Neural cell (in vitro differentiated cells): ENCODE results near the gene SQSTM1. TPM values are rescaled to one million over a fixed set of nuclear protein-coding genes. Genes with fewer than 3 reads are reported as not detected.

Experiments used
- H2AFZ ChIP-seq: fragments of 200-600, 300-800 bp; sonication (generic), shearing (Covaris generic); 2 replicates; pipeline ENCODE4 v1.6.0; 2014; ENCODE audit warnings: low read depth, mild to moderate bottlenecking, antibody characterized with exemption, low read length, moderate library complexity
- H3F3A ChIP-seq: fragments of 200-600 bp; shearing (Covaris generic); 2 replicates; pipeline ENCODE4 v1.6.1; 2016; ENCODE audit warnings: mild to moderate bottlenecking, moderate library complexity, mixed read lengths, antibody characterized with exemption, low read length; ENCODE audit not compliant: insufficient read depth, poor library complexity, severe bottlenecking
- H3K27ac ChIP-seq: fragments of 200-600, 300-800 bp; sonication (generic), shearing (Covaris generic); 2 replicates; pipeline ENCODE4 v1.5.1; 2014; ENCODE audit warnings: mild to moderate bottlenecking, low read length, moderate library complexity
- H3K27me3 ChIP-seq: fragments of 300-800, 200-600 bp; sonication (generic), shearing (Covaris generic); 2 replicates; pipeline ENCODE4 v1.6.0; 2014; ENCODE audit warnings: mild to moderate bottlenecking, low read depth, low read length, moderate library complexity; ENCODE audit not compliant: insufficient read depth
- H3K36me3 ChIP-seq: fragments of 300-800, 200-600 bp; sonication (generic), shearing (Covaris generic); 2 replicates; pipeline ENCODE4 v1.5.1; 2014; ENCODE audit warnings: mild to moderate bottlenecking, antibody characterized with exemption, low read length, moderate library complexity; ENCODE audit not compliant: insufficient read depth
- H3K4me2 ChIP-seq: fragments of 300-800, 200-600 bp; sonication (generic), shearing (Covaris generic); 2 replicates; pipeline ENCODE4 v1.6.0; 2014; ENCODE audit warnings: mild to moderate bottlenecking, low read length
- H3K4me3 ChIP-seq: fragments of 300-800, 200-600 bp; sonication (generic), shearing (Covaris generic); 2 replicates; pipeline ENCODE4 v1.5.1; 2014; ENCODE audit warnings: mild to moderate bottlenecking, low read length, moderate library complexity
- H3K79me2 ChIP-seq: fragments of 200-600 bp; shearing (Covaris generic); replicated peaks from 2 replicates; pipeline ENCODE4 v1.6.0; 2014; ENCODE audit warnings: mild to moderate bottlenecking, low read length, moderate library complexity; ENCODE audit not compliant: insufficient read depth
- H3K9ac ChIP-seq: fragments of 300-800, 200-600 bp; sonication (generic), shearing (Covaris generic); 2 replicates; pipeline ENCODE4 v1.6.1; 2016; ENCODE audit warnings: mild to moderate bottlenecking, low read length, mixed read lengths
- H3K9me2 ChIP-seq: fragments of 200-600 bp; shearing (Covaris generic); 2 replicates; pipeline ENCODE4 v1.6.1; 2016; ENCODE audit warnings: mild to moderate bottlenecking, low read length, mixed read lengths; ENCODE audit not compliant: insufficient read depth
- H3K9me3 ChIP-seq: fragments of 200-600, 300-800 bp; sonication (generic), shearing (Covaris generic); 2 replicates; pipeline ENCODE4 v1.6.1; 2016; ENCODE audit warnings: mild to moderate bottlenecking, mixed run types, low read length, moderate library complexity, mixed read lengths
- H4K20me1 ChIP-seq: fragments of 200-600 bp; shearing (Covaris generic); 2 replicates; pipeline ENCODE4 v1.6.1; 2016; ENCODE audit warnings: mild to moderate bottlenecking, mixed run types; ENCODE audit not compliant: insufficient read depth
- EP300 ChIP-seq: fragments of 450-650 bp; conservative IDR thresholded peaks from 2 replicates; pipeline ENCODE4 v1.6.1; 2014; ENCODE audit warnings: antibody characterized with exemption, mild to moderate bottlenecking, moderate library complexity; ENCODE audit not compliant: poor library complexity, severe bottlenecking
- EZH2 ChIP-seq: fragments of 200-600, 300-800 bp; shearing (Covaris generic), sonication (generic); IDR thresholded peaks from 2 replicates; pipeline ENCODE4 v1.6.1; 2014; ENCODE audit warnings: antibody characterized with exemption, low read length, borderline replicate concordance, mild to moderate bottlenecking; ENCODE audit not compliant: insufficient read depth, poor library complexity, severe bottlenecking
- MXI1 ChIP-seq: fragments of 450-650 bp; conservative IDR thresholded peaks from 2 replicates; pipeline ENCODE4 v1.6.1; 2014; ENCODE audit warnings: antibody characterized with exemption, mild to moderate bottlenecking; ENCODE audit not compliant: poor library complexity, severe bottlenecking
- POLR2AphosphoS5 ChIP-seq: IDR thresholded peaks from 2 replicates; pipeline ENCODE4 v1.6.1; 2012
- RAD21 ChIP-seq: fragments of 450-650 bp; conservative IDR thresholded peaks from 2 replicates; pipeline ENCODE4 v1.6.1; 2014; ENCODE audit warnings: antibody characterized with exemption, mild to moderate bottlenecking, moderate library complexity
- SMC3 ChIP-seq: fragments of 450-650 bp; conservative IDR thresholded peaks from 2 replicates; pipeline ENCODE4 v1.6.1; 2014; ENCODE audit warnings: antibody characterized with exemption, mild to moderate bottlenecking, moderate library complexity; ENCODE audit not compliant: poor library complexity
- TAF1 ChIP-seq: IDR thresholded peaks from 2 replicates; pipeline ENCODE4 v1.6.1; 2012; ENCODE audit warnings: low read depth
- polyA plus RNA-seq: library from polyadenylated mRNA; depleted of rRNA; stranded (reverse); fragments of >200 nt; gene quantifications from 2 replicates; pipeline ENCODE4 v1.2.3, GENCODE V29; 2014
- TF ChIP-seq, protein P1 (sequence below): IDR thresholded peaks from 2 replicates; pipeline ENCODE4 v1.6.1; 2012; ENCODE audit warnings: borderline replicate concordance
- TF ChIP-seq, protein P2 (sequence below): fragments of 450-650 bp; IDR thresholded peaks from 2 replicates; pipeline ENCODE4 v1.5.1; 2014; ENCODE audit warnings: antibody characterized with exemption, mild to moderate bottlenecking, moderate library complexity; ENCODE audit not compliant: poor library complexity, severe bottlenecking

Gene SQSTM1
- polyA plus RNA-seq, 1 donor from 2014 or later, result 64.5 TPM

DNA sequence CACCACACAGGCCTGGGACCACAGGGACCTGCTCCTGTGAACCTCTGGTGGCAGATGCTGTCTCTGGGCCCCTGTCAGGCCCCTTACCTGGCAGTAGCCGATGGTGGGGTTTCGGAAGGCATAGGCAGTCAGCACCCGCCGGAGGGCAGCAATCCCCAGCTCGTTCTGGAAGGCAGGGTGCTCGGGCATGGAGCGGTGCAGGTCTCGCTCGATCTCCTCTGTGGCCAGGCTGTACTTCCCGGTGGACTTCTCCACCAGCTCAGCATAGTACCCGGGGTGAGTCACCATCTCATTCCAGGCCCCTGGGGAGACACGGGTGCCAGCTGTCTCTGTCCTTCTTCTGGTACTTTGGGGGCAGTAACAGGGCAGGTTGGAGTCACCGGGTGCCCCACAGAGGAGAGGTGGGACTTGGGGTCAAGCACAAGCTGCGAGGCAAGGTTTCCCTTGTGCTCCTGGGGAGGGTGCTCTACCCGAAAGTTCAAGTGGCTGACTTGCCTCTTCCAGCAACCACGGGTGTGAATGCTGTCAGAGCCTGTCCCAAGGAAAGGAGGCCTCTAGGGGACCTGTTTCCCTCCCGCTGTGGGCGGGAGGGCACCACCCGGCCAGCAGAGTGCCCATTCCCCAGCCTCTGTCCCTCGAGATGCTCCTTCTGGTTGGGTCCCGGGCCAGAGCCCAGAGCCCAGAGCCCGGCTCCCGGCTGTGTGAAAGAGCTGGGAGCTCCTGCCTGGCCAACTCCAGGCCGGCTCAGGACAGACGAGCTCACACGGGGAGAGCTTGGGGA, 57.7 kb downstream of the SQSTM1 start:
- Histone ChIP-seq H3F3A (no peaks in the 10 kb centered on the region), H3K4me2 (no peak overlapping the region), H3K9me3 (no peaks in the 10 kb centered on the region), H2AFZ (no peak overlapping the region), H3K4me3 (no peak overlapping the region), H3K9ac (no peak overlapping the region), H3K27ac (no peak overlapping the region), H3K27me3 (no peaks in the 10 kb centered on the region), H3K9me2 (no peaks in the 10 kb centered on the region), H4K20me1 (no peaks in the 10 kb centered on the region), H3K36me3 (peaks cover under 1% of the 10 kb centered on the region), H3K79me2 (no peaks in the 10 kb centered on the region)
- no peak for TF ChIP-seq TAF1

DNA sequence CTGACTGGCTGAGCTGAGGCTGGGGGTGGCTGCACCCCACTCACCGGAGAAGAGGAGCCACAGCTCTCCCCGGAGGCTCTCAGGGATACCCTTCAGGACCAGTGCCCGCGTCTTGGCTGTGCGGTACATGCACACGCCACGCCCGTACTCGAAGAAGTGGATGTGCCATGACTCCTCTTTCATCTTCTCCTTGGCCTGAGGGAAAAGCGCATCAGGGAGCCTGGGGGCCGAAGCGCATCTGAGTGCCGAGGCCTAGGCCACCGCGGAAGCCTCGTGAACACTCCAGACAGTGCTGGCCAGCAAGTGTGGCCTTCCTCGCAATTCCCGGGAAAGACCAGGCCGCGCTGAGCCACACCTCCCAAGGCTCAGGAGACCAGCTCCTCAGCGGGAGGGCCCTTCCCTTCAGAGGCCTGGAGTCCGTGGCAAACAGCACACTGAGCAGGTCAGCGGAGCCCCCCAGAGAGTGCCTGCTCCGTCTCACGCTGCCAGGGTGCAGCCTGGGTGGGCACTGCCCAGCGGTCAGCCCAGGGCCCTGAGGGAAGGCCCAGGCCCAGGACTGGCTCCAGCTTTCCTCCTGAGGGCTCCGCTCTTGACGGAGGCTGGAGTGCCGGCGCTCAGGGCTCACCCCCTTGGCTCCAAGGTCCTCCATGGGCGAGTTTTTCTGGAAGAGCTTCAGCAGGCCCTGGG, 58.4 kb downstream of the SQSTM1 start:
- Histone ChIP-seq H3K27ac (no peak overlapping the region), H4K20me1 (no peaks in the 10 kb centered on the region), H3K79me2 (no peaks in the 10 kb centered on the region), H3K27me3 (no peaks in the 10 kb centered on the region), H3F3A (no peaks in the 10 kb centered on the region), H3K36me3 (peaks cover 7% of the 10 kb centered on the region), H3K4me3 (no peak overlapping the region), H3K9me2 (no peaks in the 10 kb centered on the region), H3K4me2 (no peak overlapping the region), H3K9ac (no peak overlapping the region), H2AFZ (no peak overlapping the region), H3K9me3 (no peaks in the 10 kb centered on the region)
- TF ChIP-seq TAF1, result no peak
- no peak for TF ChIP-seq EZH2
- TF ChIP-seq, protein P1, sequence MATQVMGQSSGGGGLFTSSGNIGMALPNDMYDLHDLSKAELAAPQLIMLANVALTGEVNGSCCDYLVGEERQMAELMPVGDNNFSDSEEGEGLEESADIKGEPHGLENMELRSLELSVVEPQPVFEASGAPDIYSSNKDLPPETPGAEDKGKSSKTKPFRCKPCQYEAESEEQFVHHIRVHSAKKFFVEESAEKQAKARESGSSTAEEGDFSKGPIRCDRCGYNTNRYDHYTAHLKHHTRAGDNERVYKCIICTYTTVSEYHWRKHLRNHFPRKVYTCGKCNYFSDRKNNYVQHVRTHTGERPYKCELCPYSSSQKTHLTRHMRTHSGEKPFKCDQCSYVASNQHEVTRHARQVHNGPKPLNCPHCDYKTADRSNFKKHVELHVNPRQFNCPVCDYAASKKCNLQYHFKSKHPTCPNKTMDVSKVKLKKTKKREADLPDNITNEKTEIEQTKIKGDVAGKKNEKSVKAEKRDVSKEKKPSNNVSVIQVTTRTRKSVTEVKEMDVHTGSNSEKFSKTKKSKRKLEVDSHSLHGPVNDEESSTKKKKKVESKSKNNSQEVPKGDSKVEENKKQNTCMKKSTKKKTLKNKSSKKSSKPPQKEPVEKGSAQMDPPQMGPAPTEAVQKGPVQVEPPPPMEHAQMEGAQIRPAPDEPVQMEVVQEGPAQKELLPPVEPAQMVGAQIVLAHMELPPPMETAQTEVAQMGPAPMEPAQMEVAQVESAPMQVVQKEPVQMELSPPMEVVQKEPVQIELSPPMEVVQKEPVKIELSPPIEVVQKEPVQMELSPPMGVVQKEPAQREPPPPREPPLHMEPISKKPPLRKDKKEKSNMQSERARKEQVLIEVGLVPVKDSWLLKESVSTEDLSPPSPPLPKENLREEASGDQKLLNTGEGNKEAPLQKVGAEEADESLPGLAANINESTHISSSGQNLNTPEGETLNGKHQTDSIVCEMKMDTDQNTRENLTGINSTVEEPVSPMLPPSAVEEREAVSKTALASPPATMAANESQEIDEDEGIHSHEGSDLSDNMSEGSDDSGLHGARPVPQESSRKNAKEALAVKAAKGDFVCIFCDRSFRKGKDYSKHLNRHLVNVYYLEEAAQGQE, result no peak
- TF ChIP-seq SMC3, result no peak
- no peak for TF ChIP-seq POLR2AphosphoS5
- no peak for TF ChIP-seq EP300
- TF ChIP-seq RAD21, result no peak
- no peak for TF ChIP-seq MXI1
- TF ChIP-seq, protein P2, sequence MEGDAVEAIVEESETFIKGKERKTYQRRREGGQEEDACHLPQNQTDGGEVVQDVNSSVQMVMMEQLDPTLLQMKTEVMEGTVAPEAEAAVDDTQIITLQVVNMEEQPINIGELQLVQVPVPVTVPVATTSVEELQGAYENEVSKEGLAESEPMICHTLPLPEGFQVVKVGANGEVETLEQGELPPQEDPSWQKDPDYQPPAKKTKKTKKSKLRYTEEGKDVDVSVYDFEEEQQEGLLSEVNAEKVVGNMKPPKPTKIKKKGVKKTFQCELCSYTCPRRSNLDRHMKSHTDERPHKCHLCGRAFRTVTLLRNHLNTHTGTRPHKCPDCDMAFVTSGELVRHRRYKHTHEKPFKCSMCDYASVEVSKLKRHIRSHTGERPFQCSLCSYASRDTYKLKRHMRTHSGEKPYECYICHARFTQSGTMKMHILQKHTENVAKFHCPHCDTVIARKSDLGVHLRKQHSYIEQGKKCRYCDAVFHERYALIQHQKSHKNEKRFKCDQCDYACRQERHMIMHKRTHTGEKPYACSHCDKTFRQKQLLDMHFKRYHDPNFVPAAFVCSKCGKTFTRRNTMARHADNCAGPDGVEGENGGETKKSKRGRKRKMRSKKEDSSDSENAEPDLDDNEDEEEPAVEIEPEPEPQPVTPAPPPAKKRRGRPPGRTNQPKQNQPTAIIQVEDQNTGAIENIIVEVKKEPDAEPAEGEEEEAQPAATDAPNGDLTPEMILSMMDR, result no peak
